HL-60/S4 (cell line): ENCODE measurements around the gene TNFRSF18.
"Not testable (repeated sequence)": the region's sequence is repeated elsewhere in the genome, so short reads cannot be mapped to it uniquely, and the experiment has no call there.

ENCODE experiments used
- in situ Hi-C: fragments of 300-500 bp; cut with MboI; formaldehyde crosslinking; loops from 2 replicates; pipeline ENCODE4 v1.14.3; 2022; ENCODE audit warnings: low sequenced_read_pairs

TNFRSF18 gene

GRCh38 chr1:1199141-1199960, 7.0 kb downstream of the TNFRSF18 start:
- in situ Hi-C loops = no loop called here

GRCh38 chr1:1198423-1199140, 7.8 kb downstream of the TNFRSF18 start:
- in situ Hi-C loops = no loop called here

GRCh38 chr1:1197551-1198422, 8.6 kb downstream of the TNFRSF18 start:
- in situ Hi-C loops = no loop called here

GRCh38 chr1:1197188-1197500, 9.2 kb downstream of the TNFRSF18 start:
- in situ Hi-C loops = no loop called here

DNA sequence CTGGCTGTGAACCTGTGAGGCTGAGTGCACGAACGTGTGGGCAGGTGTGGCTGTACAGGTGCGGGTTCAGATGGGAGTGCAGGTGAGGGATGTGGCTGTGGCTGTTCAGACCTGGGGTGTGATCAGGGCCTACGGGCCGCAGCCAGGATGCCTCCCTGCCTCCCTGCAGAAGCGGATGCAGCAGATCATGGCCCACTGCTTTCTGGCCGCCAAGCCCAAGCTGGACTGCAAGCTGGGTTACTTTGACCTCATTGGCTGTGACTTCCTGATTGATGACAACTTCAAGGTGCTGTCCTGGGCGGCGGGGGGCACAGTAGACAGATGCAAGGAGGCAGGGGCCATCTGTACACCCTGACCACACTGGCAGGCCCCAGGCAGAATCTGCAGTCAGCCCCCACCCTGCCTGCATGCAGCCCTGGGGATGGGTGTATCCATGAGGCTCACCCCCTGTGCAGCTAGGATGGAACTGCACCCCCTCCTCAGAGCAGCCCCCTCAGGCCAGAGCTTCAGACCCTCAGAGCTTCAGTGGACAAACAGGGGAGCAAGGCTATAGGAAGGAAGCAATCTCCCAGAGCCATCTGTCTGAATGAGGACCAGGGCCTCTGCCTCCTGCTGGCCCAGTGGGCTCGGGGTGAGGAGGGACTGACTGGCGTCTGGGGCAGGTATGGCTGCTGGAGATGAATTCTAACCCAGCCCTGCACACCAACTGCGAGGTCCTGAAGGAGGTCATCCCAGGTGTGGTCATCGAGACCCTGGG, 9.8 kb downstream of the TNFRSF18 start:
- in situ Hi-C loops = no loop called here

DNA sequence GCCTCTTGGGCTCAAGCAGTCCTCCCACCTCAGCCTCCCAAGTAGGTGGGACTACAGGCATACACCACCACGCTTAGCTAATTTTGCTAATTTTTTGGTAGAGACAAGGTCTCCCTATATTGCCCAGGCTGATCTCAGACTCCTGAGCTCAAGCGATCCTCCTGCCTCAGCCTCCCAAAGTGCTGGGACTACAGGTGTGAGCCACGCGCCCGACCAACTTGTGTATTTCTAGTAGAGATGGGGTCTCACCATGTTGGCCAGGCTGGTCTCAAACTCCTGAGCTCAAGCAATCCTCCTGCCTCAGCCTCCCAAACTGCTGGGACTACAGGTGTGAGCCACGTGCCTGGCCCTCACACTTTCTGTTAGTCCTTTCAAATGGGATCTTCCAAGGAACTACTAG, 10.7 kb downstream of the TNFRSF18 start:
- in situ Hi-C loops = not testable (repeated sequence)

DNA sequence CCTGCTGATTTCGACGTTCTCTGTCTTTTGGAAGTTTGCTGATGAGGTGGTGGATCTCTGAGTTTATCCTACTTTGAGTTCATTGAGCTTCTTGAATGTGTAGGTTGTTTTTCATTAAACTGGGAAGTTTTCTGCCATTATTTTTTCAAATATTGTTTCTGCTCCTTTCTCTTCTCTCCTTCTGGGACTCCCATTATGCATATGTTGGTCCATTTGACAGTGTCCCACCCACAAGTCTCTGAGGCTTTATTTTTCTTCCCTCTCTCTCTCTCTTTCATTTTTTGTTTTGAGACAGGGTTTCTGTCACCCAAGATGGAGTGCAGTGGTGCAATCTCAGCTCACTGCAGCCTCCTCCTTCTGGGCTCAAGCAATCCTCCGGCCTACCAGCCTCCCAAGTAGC, 11.7 kb downstream of the TNFRSF18 start:
- in situ Hi-C loops = no loop called here

- in situ Hi-C loops = no loop called here
Observed at GRCh38 chr1:1191734-1192133, 14.7 kb downstream of the TNFRSF18 start.

DNA sequence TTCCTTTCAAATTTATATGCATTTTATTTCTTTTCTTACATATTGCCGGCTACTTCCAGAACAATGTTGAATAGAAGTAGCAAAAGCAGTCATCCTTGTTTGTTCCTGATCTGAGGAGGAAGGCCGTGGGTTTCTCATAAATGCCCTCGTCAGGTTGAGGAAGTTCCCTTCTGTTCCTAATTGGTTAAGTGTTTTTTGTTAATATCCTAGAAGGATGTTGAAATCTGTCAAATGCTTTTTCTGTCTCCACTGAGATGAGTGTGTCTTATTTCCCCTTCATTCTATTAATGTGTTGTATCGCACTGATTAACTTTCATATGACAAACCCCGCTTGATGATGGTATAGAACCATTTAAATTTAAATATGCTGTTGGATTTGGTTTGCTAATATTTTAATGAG, 17.3 kb downstream of the TNFRSF18 start:
- in situ Hi-C loops = no loop called here

DNA sequence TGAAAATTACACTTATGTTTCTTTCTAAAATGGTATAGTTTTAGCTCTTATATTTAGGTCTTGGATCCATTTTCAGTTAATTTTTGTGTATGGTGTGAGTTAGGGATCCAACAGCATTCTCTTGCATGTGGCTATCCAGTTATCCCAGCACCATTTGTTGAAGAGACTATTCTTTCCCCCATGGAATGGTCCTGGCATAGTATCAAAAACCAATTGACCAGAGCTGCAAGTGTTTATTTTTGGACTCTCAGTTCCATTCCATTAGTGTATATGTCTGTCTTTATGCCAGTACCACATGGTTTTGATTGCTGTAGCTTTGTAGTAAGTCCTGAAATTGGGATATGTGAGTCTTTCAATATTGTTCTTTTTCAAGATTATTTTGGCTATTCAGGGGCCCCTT, 18.5 kb downstream of the TNFRSF18 start:
- in situ Hi-C loops = no loop called here

DNA sequence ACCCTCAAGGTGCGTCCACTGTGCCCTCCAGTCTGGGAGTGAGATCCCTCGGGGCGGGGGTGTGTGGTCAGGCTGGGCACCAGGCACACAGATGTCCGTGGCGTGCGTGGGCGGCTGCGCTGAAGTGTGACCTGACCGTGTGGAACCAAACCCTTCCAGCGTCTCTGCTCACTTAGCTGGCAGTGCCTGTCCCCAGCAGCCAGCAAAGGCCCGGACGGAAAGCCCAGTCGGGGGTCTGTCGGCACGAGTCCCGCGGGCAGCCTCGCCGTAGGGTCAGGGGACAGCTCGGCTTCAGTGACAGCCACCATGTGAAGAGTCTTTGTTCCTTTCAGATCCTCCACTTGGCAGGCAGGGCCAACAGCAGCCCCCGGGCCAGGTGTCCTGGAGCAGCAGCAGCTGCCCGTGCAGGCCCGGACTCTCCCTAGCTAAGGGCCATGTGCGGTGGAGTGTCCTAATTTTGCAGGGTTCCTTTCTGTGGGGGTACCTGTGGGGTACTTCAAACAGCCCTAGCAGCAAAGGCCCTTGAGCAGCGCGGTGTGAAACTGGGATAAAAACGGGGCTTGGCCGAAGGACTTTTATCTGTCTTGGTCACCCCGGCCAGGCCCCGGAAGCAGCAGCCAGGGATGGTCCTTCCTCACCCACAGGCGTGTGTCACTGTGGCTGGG, 21.2 kb downstream of the TNFRSF18 start:
- in situ Hi-C loops = no loop called here

- in situ Hi-C loops = no loop called here
Observed at GRCh38 chr1:1183833-1184775, 22.3 kb downstream of the TNFRSF18 start.

DNA sequence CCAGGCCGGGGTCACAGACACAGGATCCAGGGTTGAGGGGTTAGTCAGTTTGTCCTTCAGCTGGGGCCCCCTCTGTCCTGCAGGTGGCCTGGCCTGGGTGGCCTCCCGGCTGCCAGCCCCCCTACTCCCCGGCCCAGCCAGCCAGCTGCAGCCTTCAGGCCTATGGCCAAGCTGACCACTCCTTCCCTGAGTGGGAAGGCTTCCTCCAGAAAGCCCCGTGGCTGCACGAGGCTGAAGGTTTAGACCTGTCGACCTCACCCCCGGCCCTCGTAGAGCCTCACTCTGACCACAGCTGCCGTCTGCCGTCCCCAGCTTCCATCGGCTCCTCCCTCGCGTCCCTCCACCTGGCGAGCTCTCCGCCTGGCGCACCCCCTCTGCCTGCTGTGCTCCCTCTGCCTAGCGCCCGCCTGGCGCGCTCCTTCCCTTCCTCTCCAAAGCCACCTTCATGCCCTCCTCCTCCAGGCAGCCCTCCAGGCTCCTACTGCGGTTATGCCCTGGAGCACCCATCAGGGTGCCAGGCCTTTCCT, 23.1 kb downstream of the TNFRSF18 start:
- in situ Hi-C loops = no loop called here

- in situ Hi-C loops = no loop called here
Observed at GRCh38 chr1:1182491-1183220, 23.7 kb downstream of the TNFRSF18 start.

DNA sequence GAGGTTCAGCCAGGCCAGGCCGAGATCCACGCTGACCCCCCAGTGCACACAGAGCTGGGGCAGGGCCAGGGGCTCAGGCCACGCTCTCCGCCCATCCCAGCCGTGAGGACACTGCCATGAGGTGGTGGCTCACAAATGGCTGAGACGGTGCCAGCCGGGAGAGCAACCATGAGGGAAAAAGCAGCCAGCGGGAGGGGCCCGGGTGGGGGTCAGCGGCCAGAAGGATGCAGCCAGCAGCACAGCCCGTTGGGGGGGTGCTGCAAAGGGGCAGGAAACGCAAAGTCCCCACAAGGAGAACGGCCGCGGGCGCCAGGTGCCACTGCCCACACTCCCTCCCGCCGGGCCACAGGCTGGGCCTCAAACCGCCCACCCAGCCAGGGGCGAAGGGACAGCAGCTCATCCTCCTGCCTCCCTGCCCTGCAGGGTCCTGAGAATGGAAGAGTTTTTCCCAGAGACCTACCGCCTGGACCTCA, 24.4 kb downstream of the TNFRSF18 start:
- in situ Hi-C loops = no loop called here

DNA sequence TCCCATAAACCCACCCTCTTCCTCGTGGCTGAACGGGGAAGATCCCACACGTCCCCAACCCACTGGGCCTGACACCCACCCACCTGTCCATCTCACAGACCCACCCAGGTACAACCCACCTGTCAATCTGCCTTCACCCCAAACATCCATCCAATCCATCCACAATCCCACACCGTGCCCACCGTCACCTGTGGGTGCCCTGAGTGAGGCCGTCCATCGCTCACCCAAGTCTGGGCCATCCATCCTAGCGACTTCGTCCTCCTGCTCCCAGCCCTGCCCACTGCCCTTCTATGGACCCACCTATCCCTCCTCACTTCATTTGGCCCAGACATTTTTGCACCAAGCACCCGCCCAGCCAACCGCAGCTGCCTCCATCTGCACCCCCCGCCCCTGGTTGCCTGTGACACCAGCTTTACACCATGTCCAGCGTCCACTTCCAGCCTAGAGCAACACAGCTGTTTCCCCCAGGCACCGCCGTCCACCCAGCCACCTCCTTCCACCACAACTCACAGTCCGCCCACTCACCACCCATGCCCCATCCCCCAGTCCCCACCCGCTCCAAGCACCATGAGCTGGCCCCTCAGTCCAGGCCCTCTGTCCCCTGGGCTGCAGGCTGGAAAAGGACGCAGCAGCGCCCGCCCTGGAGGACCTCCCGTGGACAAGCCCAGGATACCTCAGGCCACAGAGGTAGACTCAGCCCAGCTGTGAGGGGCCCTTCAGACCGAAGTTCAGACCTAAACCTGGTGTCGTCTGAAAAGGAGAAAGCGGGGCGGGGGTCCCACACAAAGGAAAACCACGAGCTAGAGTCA, 25.1 kb downstream of the TNFRSF18 start:
- in situ Hi-C loops = no loop called here
